CD4-positive, alpha-beta T cell treated with Interleukin-12 subunit alpha and Interleukin-12 subunit beta, for 1 hour (primary cell): Measurements from ENCODE around the gene EML3.
"Not testable (repeated sequence)": the region's sequence is repeated elsewhere in the genome, so short reads cannot be mapped to it uniquely, and the experiment has no call there.

Source experiments
- DNase-seq: peaks from one replicate; pipeline ENCODE4 v3.0.0-alpha.2; 2020

Gene EML3

GRCh38 chr11:62621027-62621566, 8.5 kb upstream of the EML3 start:
- DNase-seq, result no peak

DNA sequence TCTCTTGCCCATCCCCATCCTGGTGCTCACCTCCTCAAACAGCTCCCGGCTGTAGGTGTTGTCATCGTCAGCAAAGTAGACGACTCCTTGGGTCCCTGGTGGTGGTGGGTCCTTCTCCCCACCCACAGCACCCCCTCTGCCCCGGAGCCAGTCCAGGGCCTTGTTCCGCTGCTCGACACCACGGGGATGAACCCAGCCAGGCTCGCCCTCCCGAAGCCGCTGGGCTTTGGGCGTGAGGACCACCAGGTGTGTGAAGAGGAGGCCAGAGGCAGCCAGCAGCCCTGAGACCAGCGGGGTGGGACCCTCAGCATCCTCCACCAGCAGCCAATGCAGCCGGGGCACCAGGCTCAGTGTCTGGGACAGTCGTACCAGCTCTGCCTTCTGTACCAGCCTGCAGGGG, 4.4 kb upstream of the EML3 start:
- not testable (repeated sequence) for DNase-seq

DNA sequence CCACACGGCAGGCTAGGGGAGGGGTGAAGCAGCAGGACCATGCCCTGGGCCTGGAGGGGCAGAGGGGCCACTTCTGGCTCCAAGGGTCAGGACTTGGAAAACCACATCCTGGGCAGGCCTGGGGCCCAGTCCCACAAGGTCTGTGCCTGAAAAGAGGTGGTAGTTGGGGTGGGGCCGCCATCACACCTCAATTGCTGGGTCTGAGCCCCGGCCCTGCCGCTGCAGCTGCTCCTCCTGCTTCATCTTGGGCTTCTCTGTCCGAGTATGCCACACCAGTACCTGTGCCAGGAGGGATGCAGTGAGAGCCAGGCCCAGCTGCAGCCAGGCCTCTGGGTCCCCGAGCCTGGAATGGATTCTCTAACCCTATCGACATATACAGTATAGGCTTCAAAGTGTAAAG, 2.9 kb upstream of the EML3 start:
- DNase-seq, result no peak

DNA sequence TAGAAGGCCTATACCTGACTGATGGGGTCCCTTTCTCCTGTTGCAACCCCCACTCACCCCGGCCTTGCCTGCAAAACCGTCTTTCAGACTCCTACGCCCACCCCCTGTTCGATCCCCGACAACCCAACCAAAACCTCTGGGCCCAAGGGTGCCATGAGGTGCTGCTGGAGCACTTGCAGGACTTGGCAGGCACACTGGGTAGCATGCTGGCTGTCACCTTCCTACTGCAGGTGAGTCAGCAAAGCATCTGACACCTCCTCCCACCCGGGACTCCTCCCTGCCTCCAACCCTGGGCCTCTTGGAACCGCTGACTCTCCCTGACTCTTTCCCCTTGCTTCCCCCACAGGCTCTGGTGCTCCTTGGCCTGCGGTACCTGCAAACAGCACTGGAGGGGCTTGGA, 1.7 kb upstream of the EML3 start:
- no peak for DNase-seq

- DNase-seq, result no peak
Observed at GRCh38 chr11:62613291-62613778, 760 bp upstream of the EML3 start.

- DNase-seq, result no peak
Observed at GRCh38 chr11:62611705-62612365, 740 bp downstream of the EML3 start.

DNA sequence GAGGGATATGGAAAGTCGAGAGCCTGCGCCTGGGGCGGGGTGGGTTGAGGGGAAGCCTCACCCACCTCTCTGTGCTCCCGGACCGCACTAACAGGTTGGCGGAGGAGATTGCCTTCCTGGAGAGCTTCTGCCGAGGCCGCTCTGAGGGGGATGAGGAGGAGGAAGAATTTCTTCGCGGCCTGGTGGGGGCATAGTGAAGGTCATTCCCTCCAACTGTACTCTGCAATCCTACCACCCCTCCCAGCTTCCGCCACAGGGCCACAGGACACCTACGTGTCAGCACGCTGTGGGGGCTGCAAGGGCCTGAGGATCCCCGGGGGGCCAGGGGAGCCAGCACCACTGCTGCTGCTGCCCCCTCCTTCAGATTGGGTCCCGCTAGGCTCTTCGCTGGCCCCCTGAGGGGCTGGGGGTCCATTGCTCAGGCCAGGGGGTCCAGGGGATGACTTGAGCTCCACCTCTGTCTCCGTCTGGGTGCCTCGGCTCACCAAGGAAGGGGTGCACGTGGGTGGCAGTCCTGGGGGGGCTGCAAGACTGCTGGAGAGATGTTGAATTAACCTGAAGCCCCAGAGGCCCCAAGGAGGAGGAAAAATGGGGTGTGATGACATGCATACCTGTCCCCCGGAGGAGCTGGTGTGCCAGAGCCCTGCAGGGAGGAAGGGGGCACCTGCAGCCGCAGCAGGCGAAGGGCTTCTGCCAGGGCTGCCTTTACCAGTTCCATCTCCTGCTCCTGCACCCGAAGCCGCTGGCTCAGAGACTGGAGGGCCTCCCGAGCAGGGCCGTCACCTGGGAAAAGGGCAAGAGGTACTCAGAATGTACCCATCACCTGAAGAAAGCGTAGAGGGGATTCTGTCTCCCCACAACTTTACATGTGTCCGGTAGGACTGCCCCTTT, 1.5 kb downstream of the EML3 start:
- DNase-seq, result no peak

GRCh38 chr11:62610403-62610802, 2.2 kb downstream of the EML3 start:
- DNase-seq, result no peak

DNA sequence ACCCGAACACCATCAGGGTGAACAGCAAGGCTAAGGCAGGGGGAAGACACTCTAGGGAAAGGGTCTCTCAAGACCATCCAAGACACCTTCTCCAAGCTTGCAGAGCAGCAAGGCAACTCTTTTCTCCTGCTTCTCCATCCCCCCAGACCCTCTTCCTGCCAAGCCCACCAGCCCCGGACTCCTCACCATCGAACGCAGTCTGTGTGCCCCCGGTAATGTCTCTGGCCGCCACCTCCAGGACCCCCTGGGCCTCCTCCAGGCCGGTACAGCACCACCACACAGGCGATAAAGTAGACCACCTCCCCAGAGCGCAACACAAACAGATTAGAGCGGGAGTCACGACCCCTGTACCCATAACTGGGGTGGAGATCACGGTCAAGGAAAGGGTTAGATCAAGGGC, 3.8 kb downstream of the EML3 start:
- DNase-seq, result no peak

DNA sequence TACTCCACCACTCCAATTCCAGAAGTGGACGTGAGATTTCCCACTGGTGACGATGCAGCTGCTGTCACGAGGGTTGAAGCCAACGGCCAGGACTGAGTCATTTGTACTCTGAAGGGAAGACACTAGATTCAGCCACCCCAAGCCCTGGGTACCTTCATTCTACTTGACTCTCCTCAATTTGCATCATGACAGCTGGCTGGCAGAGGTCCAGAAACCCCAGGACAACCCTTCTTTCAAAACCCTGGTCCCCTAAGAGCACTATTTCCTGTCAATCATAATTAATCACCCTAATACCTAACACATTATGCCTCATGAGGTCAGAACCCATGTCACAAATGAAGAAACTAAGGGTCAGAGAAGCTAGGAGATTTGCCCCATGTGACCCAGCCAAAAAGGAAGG, 4.9 kb downstream of the EML3 start:
- no peak for DNase-seq

- DNase-seq, result no peak
Observed at GRCh38 chr11:62605902-62606301, 6.7 kb downstream of the EML3 start.

- no peak for DNase-seq
Observed at GRCh38 chr11:62605467-62605866, 7.1 kb downstream of the EML3 start.

GRCh38 chr11:62604460-62605120, 8.0 kb downstream of the EML3 start:
- DNase-seq, result no peak

GRCh38 chr11:62603776-62604299, 8.7 kb downstream of the EML3 start:
- no peak for DNase-seq

DNA sequence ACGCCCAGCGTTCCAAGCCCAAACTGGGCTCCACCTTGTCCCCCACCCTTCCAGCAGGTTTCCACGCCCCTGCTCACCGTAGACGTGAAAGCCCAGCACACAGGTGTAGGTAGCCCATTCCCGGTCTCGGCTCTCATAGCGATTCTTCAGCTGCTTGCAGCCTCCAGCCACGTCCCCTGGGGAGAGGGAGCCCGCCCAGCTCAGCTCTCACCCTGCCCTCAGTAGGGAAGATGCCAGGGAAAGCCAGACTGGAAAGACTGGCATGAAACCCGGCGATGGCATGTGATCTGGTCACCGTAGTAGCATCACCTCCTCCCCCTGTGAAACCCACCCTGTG, 9.5 kb downstream of the EML3 start:
- DNase-seq, result no peak

DNA sequence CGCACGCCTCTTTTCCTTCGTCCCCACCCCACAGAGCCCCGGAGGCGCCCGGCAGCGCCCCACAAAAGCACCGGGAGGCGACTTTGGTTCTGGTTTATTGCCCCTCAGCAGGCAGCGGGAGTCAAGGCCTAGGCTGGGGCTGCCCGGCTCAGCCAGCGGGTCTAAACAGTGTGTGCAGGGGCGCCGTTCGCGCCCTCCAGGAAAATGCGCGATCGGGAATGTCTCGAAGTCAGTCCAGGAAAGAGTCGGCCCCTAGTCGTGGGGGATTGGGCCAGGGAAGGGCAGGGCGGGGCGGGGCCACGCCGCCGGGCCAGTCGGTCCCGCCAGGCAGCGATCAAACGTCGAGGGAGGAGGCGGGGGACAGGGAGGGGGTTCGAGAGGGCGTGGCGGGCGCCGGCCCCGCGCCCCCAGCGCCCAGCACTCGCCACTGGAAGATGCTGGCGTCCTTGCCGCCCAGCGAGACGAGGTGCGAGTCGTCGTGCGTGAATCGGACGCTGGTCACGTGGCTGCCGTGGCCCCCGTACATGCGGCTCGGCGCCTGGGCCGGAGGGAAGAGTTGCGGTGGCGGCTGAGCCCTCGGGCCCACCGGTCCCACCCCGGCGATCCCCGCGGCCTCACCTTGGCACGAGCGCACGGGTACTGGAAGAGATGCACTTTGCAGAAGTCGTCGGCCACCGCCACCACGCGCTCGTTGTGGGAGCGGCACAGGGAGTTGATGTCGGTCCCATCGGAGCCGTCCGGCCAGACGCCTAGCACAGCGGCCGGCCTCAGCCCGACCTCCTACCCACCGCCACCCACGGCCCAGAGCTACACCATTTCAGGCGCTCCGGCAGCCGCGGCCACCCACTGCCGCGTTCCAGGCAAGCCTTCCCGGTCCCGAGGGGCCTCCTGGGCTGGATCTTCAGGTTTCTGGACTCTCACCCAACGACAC, 10.2 kb downstream of the EML3 start:
- DNase-seq, result peak; percentile 49

GRCh38 chr11:62601372-62602140, 11.0 kb downstream of the EML3 start, which contains the start of gene MTA2:
TSS of gene MTA2 (minus strand) at chr11:62601865. CDS start at chr11:62601450, 415 bp downstream.
- DNase-seq, result peak; percentile 99

GRCh38 chr11:62601122-62601371, 11.5 kb downstream of the EML3 start:
- DNase-seq, result peak; percentile 55

GRCh38 chr11:62600367-62601121, 12.0 kb downstream of the EML3 start:
- no peak for DNase-seq

DNA sequence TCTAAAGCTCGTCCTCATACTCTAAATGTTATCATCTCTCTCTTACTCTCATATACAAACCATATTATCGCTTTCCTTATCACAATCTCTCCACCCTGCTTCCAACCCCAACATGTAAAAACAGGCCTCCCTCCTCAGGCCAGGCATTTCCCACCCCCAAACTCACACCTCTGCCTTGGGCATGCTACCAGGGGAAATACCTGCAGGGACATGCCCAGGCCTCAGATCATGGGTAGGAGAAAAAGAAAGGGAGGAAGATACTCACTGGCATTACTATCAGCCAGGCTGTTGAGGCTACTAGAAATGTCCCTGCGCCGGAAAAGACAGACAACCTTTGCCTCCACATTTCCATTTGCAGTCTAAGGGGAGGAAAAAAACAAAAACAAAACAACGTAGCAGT, 12.7 kb downstream of the EML3 start:
- peak; percentile 50 for DNase-seq
